ENCODE measurements around the gene SLC2A9. TPM values are rescaled to one million over a fixed set of nuclear protein-coding genes. Genes with fewer than 3 reads are reported as not detected.

The SLC2A9 gene
- total and polyA plus RNA-seq, 2 donors (not counting 1 experiment from before 2014, with no cell fraction given), result 2.3 to 3.9 TPM

DNA sequence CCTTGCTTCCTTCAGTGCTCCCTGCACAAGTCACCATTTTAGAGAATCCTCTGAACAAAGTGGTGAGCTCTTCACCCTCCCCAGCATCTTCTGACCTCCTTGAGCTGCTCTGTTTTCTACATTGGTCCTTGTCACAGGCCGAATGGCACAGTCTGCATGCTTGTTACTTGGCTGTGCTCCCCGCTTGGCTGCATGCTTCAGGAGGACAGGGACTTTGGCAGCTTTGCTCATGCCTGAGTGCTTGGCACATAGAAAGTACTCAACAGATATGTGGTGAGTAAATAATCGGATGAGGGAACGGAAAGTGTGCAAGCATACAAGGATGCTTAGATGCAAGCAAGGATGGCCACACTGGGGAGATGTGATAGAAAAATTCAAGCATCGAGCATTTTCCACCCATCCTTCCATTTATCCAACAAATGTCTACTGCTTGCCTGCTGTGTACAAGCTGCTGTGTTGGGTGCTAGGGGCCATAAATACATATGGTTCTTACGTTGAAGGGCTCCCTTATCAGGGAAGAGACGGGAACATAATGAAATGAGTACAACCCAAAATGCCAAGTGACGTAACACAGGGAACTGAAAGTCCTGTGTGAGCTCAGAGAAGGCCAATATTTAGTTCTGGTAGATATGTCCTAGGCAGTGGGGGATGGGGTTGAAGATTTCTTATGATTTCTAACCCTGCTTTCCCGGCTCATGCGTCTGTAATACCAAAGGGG lies 31.2 kb downstream of the SLC2A9 start:
- H3K9ac ChIP-seq (ENCODE audit: insufficient read depth, low read length), result no peak overlapping the region
- TF ChIP-seq, protein P1, sequence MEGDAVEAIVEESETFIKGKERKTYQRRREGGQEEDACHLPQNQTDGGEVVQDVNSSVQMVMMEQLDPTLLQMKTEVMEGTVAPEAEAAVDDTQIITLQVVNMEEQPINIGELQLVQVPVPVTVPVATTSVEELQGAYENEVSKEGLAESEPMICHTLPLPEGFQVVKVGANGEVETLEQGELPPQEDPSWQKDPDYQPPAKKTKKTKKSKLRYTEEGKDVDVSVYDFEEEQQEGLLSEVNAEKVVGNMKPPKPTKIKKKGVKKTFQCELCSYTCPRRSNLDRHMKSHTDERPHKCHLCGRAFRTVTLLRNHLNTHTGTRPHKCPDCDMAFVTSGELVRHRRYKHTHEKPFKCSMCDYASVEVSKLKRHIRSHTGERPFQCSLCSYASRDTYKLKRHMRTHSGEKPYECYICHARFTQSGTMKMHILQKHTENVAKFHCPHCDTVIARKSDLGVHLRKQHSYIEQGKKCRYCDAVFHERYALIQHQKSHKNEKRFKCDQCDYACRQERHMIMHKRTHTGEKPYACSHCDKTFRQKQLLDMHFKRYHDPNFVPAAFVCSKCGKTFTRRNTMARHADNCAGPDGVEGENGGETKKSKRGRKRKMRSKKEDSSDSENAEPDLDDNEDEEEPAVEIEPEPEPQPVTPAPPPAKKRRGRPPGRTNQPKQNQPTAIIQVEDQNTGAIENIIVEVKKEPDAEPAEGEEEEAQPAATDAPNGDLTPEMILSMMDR (conservative IDR thresholded peaks at IDR 0.05 in 1 of 2, IDR thresholded peaks at IDR 0.05 in 1 of 2; ENCODE audit: low read depth in 1 of 2, low read length in 2 of 2), result no peak
- TF ChIP-seq EZH2 (IDR thresholded peaks at IDR 0.05; ENCODE audit: low read length, missing control alignments), result no peak
- H4K20me1 ChIP-seq (ENCODE audit: control insufficient read depth, extremely low read depth, insufficient read depth, low read length), result no peaks in the 10 kb centered on the region
- no peak overlapping the region for H3K27ac ChIP-seq (ENCODE audit: insufficient read depth, low read length)
- no peak overlapping the region for H2AFZ ChIP-seq (ENCODE audit: low read length)
- H3K79me2 ChIP-seq (ENCODE audit: control insufficient read depth, insufficient read depth, low read length), result no peaks in the 10 kb centered on the region
- no peaks in the 10 kb centered on the region for H3K9me3 ChIP-seq (ENCODE audit: control insufficient read depth, insufficient read depth, low read depth, low read length)
- H3K4me1 ChIP-seq (ENCODE audit: control insufficient read depth, extremely low read depth, insufficient read depth, low read length), result no peaks in the 10 kb centered on the region
- no peak overlapping the region for H3K4me3 ChIP-seq (replicated peaks in 1 of 4; ENCODE audit: control extremely low read depth in 1 of 4, insufficient read depth in 1 of 4, low read depth in 3 of 4, low read length in 4 of 4)
- H3K4me2 ChIP-seq (ENCODE audit: extremely low read depth, insufficient read depth, low read length), result no peak overlapping the region
- no peaks in the 10 kb centered on the region for H3K27me3 ChIP-seq (ENCODE audit: control insufficient read depth, insufficient read depth, low read length)
- no peak for DNase-seq (ENCODE audit: low read depth in 2 of 2)
- H3K36me3 ChIP-seq (ENCODE audit: control insufficient read depth, insufficient read depth, low read length), result no peaks in the 10 kb centered on the region

DNA sequence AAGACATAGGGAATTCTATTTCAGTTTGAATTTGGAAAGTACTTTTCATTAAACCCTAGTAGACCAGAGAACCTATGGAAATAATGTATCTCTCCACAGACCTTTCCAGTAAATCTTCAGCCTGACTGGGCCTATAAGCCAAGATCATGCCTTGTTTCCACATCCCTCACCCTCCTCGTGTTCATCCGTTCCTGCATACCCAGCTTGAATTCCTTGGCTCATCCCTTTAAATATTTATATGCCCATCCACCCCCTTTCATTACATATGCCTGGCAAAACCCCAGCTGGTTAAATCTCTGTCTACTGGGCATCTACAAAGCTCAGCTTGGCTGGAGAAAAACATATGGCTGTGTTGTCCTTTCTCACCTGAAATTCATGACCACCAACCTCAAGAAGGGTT lies 32.4 kb downstream of the SLC2A9 start:
- TF ChIP-seq EZH2 (IDR thresholded peaks at IDR 0.05; ENCODE audit: low read length, missing control alignments), result no peak
- TF ChIP-seq, protein P1 (conservative IDR thresholded peaks at IDR 0.05 in 1 of 2, IDR thresholded peaks at IDR 0.05 in 1 of 2; ENCODE audit: low read depth in 1 of 2, low read length in 2 of 2), result no peak
- no peaks in the 10 kb centered on the region for H3K79me2 ChIP-seq (ENCODE audit: control insufficient read depth, insufficient read depth, low read length)
- H3K4me2 ChIP-seq (ENCODE audit: extremely low read depth, insufficient read depth, low read length), result no peak overlapping the region
- no peaks in the 10 kb centered on the region for H4K20me1 ChIP-seq (ENCODE audit: control insufficient read depth, extremely low read depth, insufficient read depth, low read length)
- H3K36me3 ChIP-seq (ENCODE audit: control insufficient read depth, insufficient read depth, low read length), result no peaks in the 10 kb centered on the region
- no peaks in the 10 kb centered on the region for H3K4me1 ChIP-seq (ENCODE audit: control insufficient read depth, extremely low read depth, insufficient read depth, low read length)
- H3K9me3 ChIP-seq (ENCODE audit: control insufficient read depth, insufficient read depth, low read depth, low read length), result no peaks in the 10 kb centered on the region
- no peak for DNase-seq (ENCODE audit: low read depth in 2 of 2)
- no peak overlapping the region for H2AFZ ChIP-seq (ENCODE audit: low read length)
- H3K27ac ChIP-seq (ENCODE audit: insufficient read depth, low read length), result no peak overlapping the region
- no peak overlapping the region for H3K4me3 ChIP-seq (replicated peaks in 1 of 4; ENCODE audit: control extremely low read depth in 1 of 4, insufficient read depth in 1 of 4, low read depth in 3 of 4, low read length in 4 of 4)
- no peak overlapping the region for H3K9ac ChIP-seq (ENCODE audit: insufficient read depth, low read length)
- no peaks in the 10 kb centered on the region for H3K27me3 ChIP-seq (ENCODE audit: control insufficient read depth, insufficient read depth, low read length)

DNA sequence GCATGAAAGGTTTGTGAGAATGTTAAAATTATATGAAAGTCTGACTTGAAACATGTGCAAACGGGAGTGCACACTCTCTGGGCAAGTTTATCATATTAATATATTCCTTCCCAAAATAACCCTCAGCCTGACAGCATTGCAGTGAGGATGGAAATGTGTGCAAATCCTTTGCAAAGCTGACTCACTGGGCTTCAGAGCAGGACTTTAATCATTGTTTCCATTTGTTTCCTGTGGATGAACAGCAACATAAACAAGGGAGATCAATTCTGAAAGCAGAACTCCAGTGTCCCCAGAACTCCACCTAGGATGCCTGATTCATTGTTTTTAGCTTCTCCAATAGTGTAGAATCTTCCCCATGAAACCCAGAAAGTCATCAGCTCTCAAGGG lies 32.9 kb downstream of the SLC2A9 start:
- no peaks in the 10 kb centered on the region for H3K79me2 ChIP-seq (ENCODE audit: control insufficient read depth, insufficient read depth, low read length)
- DNase-seq (ENCODE audit: low read depth in 2 of 2), result no peak
- no peak overlapping the region for H2AFZ ChIP-seq (ENCODE audit: low read length)
- H3K4me2 ChIP-seq (ENCODE audit: extremely low read depth, insufficient read depth, low read length), result no peak overlapping the region
- no peaks in the 10 kb centered on the region for H3K4me1 ChIP-seq (ENCODE audit: control insufficient read depth, extremely low read depth, insufficient read depth, low read length)
- no peaks in the 10 kb centered on the region for H4K20me1 ChIP-seq (ENCODE audit: control insufficient read depth, extremely low read depth, insufficient read depth, low read length)
- H3K27ac ChIP-seq (ENCODE audit: insufficient read depth, low read length), result no peak overlapping the region
- no peak for TF ChIP-seq EZH2 (IDR thresholded peaks at IDR 0.05; ENCODE audit: low read length, missing control alignments)
- TF ChIP-seq, protein P1 (conservative IDR thresholded peaks at IDR 0.05 in 1 of 2, IDR thresholded peaks at IDR 0.05 in 1 of 2; ENCODE audit: low read depth in 1 of 2, low read length in 2 of 2), result no peak
- H3K4me3 ChIP-seq (replicated peaks in 1 of 4; ENCODE audit: control extremely low read depth in 1 of 4, insufficient read depth in 1 of 4, low read depth in 3 of 4, low read length in 4 of 4), result no peak overlapping the region
- no peak overlapping the region for H3K9ac ChIP-seq (ENCODE audit: insufficient read depth, low read length)
- no peaks in the 10 kb centered on the region for H3K36me3 ChIP-seq (ENCODE audit: control insufficient read depth, insufficient read depth, low read length)
- no peaks in the 10 kb centered on the region for H3K9me3 ChIP-seq (ENCODE audit: control insufficient read depth, insufficient read depth, low read depth, low read length)
- H3K27me3 ChIP-seq (ENCODE audit: control insufficient read depth, insufficient read depth, low read length), result no peaks in the 10 kb centered on the region
